GM19023 (cell line): ENCODE data around the gene KDM5C.

Experiments
- ATAC-seq: cut with Tn5 transposase; IDR thresholded peaks from one replicate; pipeline ENCODE4 v1.9.1; 2021; ENCODE audit warnings: mild to moderate bottlenecking, moderate library complexity; ENCODE audit not compliant: unreplicated experiment

The KDM5C gene

DNA sequence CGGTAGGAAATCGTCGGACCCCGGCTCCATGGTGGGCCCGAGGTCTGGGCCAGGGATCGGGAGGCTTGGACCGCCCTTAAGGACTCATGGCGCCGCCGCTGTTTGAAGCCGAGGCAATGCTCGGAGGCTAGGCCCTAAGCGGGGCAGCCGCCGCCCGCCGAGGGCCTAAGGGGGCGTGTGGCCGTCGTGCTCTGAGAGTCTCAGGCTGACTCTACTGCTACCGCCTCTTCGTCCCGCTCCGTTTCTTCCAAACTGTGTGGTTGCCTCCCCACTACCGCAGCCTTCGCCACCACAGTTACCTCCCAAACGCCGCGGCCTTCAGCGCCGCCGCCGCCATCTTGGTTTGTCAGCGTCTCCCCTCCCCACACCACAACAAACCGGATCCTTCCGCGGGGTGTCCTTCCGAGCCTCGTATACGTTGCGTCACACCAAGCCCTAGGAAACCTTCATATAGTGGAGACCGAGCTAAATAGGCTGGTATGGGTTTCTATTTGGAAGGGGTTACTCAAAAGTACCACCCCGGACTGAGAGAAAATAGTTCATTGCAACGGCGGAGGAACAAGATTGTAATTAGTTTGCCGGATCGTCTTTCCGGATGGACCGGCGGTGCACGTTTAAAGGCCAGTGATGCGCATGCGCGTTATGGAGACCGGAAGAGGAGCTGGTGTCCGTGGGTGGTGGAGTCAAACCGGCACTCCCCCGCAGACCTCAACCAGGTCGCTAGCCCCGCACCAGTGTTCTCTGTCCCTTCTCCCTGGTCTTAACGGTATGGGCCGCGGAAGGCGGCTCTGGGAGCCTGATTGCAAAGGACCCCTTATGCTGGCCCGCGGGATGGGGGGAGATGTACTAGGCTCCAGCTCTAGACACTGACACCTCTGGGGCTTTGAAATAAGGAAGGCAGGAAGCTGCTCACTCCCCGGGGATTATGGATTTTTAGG, at the start of gene KDM5C:
TSS of gene KDM5C (minus strand) at position 348 of the 938 bp plus-strand sequence. CDS start at position 30, 318 bp downstream.
- ATAC-seq, result peak; percentile 81

DNA sequence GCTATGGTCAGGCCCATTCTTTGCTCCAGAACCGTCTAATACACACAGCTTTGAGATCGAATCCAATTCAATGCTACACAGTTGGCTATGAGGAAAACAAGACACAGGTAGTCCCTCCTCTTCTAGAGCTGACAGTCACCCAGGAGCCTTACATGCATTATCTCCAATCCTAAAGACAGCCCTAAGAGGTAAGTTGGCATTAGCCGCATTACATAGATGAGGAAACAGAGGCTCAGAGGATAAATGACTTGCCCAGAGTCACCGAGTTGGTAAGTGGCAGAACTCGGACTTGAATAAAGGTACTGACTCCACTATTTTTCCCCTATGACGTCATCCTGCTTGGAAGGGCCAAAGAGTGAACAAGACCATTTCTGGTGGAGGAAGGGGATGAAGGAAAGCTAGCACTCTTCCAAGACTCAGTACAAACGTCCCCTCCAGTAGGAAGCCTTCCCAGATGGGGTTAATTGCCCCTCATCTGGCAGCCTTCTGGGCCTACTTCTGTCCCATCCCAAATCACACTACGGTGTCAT, 47.9 kb upstream of the KDM5C start:
- no peak for ATAC-seq

GRCh38 chrX:53269536-53270107, 44.6 kb upstream of the KDM5C start:
- no peak for ATAC-seq

DNA sequence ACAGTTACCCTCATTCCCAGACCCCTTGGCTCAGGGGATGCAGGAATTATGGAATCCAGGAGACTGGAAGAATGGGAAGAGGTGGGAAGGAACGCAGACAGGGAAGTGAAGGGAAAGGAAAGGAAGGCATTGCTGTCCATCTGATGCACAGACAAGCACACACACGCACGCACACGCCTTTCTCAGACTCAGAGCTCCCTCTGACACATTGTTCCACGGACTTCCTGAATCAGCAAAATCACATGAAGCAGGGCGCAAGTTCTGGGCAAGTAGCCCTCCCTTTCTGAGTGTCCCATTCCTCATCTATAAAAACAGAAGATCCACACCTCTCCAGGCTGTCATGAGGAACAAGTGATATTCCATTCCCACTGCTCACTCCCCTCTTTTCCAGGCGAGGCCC, 43.2 kb upstream of the KDM5C start:
- ATAC-seq, result no peak

GRCh38 chrX:53266914-53267313, 41.9 kb upstream of the KDM5C start:
- ATAC-seq, result no peak

- no peak for ATAC-seq
Observed at GRCh38 chrX:53265771-53266574, 41.0 kb upstream of the KDM5C start.

DNA sequence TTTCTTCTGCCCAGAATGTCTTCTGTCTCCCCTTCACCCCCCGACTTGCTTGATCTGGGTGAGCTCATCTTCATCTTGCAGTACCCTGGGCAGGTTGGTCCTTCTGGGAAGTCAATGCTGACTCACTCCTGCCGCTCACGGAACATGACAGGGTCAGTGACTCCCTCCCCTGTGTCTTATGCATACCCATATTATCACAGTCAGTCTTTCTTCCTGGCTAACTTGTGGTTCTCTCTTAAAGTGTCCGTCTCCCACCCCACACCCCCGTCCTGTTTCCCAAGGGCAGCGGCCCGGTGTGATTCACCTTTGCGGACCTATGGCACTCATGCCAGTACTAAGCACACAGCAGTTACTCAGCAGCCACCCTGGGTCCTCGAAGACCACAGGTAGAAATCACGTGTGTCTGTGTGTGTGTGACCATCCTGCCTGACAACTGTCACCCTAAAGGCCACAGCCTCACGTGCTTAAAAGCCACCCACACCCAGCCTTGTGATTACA, 38.6 kb upstream of the KDM5C start:
- no peak for ATAC-seq

GRCh38 chrX:53262918-53263394, 37.9 kb upstream of the KDM5C start:
- ATAC-seq, result no peak

GRCh38 chrX:53262189-53262917, 37.3 kb upstream of the KDM5C start:
- no peak for ATAC-seq

- ATAC-seq, result no peak
Observed at GRCh38 chrX:53261355-53261972, 36.5 kb upstream of the KDM5C start.

- no peak for ATAC-seq
Observed at GRCh38 chrX:53260836-53261235, 35.8 kb upstream of the KDM5C start.

DNA sequence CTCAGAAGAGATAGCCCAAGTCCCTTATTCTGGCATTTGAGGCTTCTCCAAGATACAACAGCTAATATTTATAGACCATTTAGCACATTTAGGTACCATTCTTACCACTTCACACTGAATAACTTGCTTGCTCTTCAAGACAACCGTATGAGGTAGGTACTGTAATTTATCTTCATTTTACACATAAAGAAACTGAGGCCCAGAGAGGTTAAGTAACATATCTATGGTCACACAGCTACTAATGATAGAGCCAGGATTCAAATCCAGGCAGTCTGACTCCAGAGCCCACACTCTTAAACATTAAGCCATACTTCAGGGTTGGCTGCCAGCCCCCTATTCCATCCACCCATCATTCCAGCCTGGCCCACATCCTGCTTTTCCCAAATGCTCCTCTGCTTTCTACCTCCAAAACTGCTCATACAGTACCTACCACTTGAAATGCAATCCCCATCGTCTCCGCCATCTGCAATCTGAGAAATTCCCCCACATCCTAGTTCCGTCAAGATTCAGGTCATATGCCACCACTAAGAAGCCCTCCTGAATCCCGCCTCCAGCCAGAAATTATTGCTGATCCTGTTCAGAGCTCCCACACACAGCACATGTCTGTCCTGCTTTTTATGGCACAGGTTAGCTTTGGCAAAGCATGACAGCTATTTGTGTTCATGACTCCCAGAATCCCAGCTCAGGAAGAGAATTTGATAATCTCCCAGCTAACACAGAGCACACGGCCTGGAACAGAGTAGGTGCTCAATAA, 32.8 kb upstream of the KDM5C start:
- no peak for ATAC-seq

GRCh38 chrX:53257166-53257565, 32.2 kb upstream of the KDM5C start:
- no peak for ATAC-seq

- no peak for ATAC-seq
Observed at GRCh38 chrX:53256446-53257041, 31.5 kb upstream of the KDM5C start.

GRCh38 chrX:53255738-53256191, 30.8 kb upstream of the KDM5C start:
- no peak for ATAC-seq

DNA sequence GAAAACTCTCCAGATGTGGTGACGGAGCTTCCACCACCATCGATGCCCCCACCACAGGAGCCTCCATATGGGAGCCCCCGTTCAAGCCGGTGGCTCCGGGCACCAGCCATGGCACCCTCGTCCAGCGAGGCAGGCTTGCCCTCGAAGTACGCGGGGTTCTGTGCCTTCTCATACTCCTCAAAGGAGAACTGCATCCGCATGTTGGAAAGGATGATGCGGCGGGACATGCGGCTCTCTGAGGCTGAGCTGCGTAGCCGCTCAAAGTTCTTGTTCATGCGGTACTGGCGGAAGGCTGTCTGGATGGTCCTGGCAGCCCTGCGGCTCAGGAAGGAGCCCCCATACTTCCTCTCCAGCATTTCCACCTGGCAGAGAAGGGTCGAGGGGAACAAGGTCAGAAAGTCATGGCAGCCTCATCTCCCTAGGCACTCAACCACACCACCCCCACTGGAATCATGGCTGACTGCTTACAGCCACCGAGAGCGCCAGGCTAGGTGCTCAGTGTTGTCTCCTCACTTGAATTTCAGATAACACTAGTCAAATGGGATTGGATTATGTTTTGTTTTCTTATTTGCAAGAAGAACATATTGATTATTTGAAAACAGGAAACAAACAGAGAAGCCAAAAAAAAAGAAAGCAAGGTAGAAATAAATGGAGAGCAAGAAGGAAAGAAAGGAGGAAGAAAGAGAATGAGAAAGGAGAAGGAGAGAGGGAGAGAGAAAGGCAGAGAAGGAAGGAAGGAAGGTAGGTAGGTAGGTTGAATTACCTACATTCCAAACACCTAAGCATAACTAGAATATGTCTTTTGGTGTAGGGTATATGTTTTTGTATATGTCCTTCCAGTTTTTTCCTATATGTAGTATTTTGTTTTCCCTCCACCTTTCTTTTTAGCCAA, 29.8 kb upstream of the KDM5C start:
- ATAC-seq, result no peak

- ATAC-seq, result no peak
Observed at GRCh38 chrX:53253293-53254020, 28.4 kb upstream of the KDM5C start.
